Erythroblast (primary cell): Measurements from ENCODE around the gene ERLIN1.

Experiments used
- GATA1 ChIP-seq: IDR thresholded peaks from 2 replicates; pipeline ENCODE4 v1.6.1; 2011; ENCODE audit warnings: low read depth, mild to moderate bottlenecking, control low read depth, low read length, moderate library complexity
- POLR2A ChIP-seq: IDR thresholded peaks from 2 replicates; pipeline ENCODE4 v1.6.1; 2011; ENCODE audit warnings: mild to moderate bottlenecking, low read length

DNA sequence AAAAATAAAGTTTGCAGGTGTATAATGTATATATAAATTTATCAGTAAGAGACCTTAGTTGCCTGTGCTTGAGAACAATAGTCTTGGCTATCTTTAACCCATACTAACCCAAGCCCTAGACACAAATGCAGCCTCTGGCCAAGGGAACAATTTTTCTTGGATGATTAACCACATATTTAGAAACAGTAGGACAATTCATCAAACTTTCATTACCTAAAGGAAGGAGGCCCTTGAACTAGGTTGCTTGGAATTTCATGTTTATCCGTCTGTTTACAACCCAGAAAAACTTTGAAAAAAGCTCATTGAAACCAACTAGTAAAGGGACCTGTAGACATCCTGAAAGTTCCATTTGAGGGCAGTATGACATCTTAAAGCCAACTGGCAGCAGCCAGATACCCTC lies 8.9 kb upstream of the ERLIN1 start:
- TF ChIP-seq POLR2A = no peak
- TF ChIP-seq GATA1 = no peak
